CD4-positive, alpha-beta T cell treated with Interleukin-15 for 4 hours (primary cell): ENCODE data around the gene ZNF574.

Experiments
- DNase-seq: peaks from one replicate; pipeline ENCODE4 v3.0.0-alpha.2; 2020; ENCODE audit warnings: low spot score

Gene ZNF574

GRCh38 chr19:42129399-42130253 lies 53.7 kb downstream of the ZNF574 start:
- DNase-seq: no peak

- DNase-seq: no peak
Measured at GRCh38 chr19:42130254-42130573, 54.2 kb downstream of the ZNF574 start.
